ENCODE measurements around the gene RALGAPA1.

DNA sequence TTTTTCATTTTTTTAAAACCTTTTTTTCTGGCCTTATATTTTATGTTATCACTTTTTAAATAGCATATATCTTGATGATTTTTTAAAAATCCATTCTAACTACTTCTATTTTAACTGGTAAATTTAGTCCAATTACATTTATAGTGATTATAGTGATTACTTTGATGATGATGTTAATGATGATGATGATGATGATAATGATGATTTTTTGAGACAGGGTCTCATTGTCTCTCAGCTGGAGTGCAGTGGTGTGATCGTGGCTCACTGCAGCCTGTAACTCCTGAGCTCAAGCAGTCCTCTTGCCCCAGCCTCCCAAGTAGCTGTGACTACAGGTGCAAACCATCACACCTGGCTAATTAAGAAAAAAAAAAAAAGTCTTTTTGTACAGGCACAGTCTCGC, 44.1 kb upstream of the RALGAPA1 start:
- TF ChIP-seq, protein P1, sequence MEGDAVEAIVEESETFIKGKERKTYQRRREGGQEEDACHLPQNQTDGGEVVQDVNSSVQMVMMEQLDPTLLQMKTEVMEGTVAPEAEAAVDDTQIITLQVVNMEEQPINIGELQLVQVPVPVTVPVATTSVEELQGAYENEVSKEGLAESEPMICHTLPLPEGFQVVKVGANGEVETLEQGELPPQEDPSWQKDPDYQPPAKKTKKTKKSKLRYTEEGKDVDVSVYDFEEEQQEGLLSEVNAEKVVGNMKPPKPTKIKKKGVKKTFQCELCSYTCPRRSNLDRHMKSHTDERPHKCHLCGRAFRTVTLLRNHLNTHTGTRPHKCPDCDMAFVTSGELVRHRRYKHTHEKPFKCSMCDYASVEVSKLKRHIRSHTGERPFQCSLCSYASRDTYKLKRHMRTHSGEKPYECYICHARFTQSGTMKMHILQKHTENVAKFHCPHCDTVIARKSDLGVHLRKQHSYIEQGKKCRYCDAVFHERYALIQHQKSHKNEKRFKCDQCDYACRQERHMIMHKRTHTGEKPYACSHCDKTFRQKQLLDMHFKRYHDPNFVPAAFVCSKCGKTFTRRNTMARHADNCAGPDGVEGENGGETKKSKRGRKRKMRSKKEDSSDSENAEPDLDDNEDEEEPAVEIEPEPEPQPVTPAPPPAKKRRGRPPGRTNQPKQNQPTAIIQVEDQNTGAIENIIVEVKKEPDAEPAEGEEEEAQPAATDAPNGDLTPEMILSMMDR (IDR thresholded peaks at IDR 0.05): no peak
- TF ChIP-seq POLR2A (IDR thresholded peaks at IDR 0.05) (no peak), POLR2AphosphoS5 (IDR thresholded peaks at IDR 0.05) (no peak)

Data from upper lobe of left lung (tissue), 4 donors.